Karpas-422 (cell line): Measurements from ENCODE around the gene SF3B1. TPM values are rescaled to one million over a fixed set of nuclear protein-coding genes. Genes with fewer than 3 reads are reported as not detected.

ENCODE experiments used
- DNase-seq: peaks from one replicate; pipeline ENCODE4 v3.0.0-alpha.2; 2015
- H2AFZ ChIP-seq: fragments of 200-600 bp; sonication (generic); 2 replicates; pipeline ENCODE4 v1.6.1; 2014; ENCODE audit warnings: antibody characterized with exemption, low read length, mixed read lengths
- H3K27ac ChIP-seq: fragments of 200-600 bp; sonication (generic); 2 replicates; pipeline ENCODE4 v1.5.1; 2014; ENCODE audit warnings: mild to moderate bottlenecking, low read length, moderate library complexity
- H3K27me3 ChIP-seq: fragments of 200-600 bp; sonication (generic); 2 replicates; pipeline ENCODE4 v1.6.1; 2014; ENCODE audit warnings: low read length, mixed read lengths
- H3K36me3 ChIP-seq: fragments of 200-600 bp; sonication (generic); 2 replicates; pipeline ENCODE4 v1.6.1; 2014; ENCODE audit warnings: low read length, mixed read lengths; ENCODE audit not compliant: insufficient read depth
- H3K4me1 ChIP-seq: fragments of 200-600 bp; sonication (generic); 2 replicates; pipeline ENCODE4 v1.6.1; 2014; ENCODE audit warnings: mild to moderate bottlenecking, low read length, mixed read lengths
- H3K4me2 ChIP-seq: fragments of 200-600 bp; sonication (generic); 2 replicates; pipeline ENCODE4 v1.6.1; 2014; ENCODE audit warnings: low read length, low read depth, mild to moderate bottlenecking; ENCODE audit not compliant: poor library complexity, severe bottlenecking
- H3K4me3 ChIP-seq: fragments of 200-600 bp; sonication (generic); 2 replicates; pipeline ENCODE4 v1.5.1; 2014; ENCODE audit warnings: mild to moderate bottlenecking, antibody characterized with exemption, low read length, mixed read lengths
- H3K79me2 ChIP-seq: fragments of 200-600 bp; sonication (generic); 2 replicates; pipeline ENCODE4 v1.6.1; 2014; ENCODE audit warnings: mild to moderate bottlenecking, low read length, mixed read lengths
- H3K9ac ChIP-seq: fragments of 200-600 bp; sonication (generic); 2 replicates; pipeline ENCODE4 v1.6.0; 2014; ENCODE audit warnings: low read length
- H3K9me2 ChIP-seq: fragments of 200-600 bp; sonication (generic), shearing (Covaris generic); replicated peaks from 2 replicates; pipeline ENCODE4 v1.6.0; 2014; ENCODE audit warnings: mild to moderate bottlenecking, low read length, moderate library complexity; ENCODE audit not compliant: insufficient read depth
- H3K9me3 ChIP-seq: fragments of 300-700, 200-600 bp; sonication (generic); 2 replicates; pipeline ENCODE4 v1.6.1; 2014; ENCODE audit warnings: low read length, mixed read lengths
- H4K20me1 ChIP-seq: fragments of 200-600 bp; sonication (generic); 2 replicates; pipeline ENCODE4 v1.6.1; 2014; ENCODE audit warnings: mild to moderate bottlenecking, antibody characterized with exemption, low read length, low read depth; ENCODE audit not compliant: insufficient read depth
- total RNA-seq: library from RNA; depleted of rRNA; stranded (reverse); fragments of >200 nt; shearing (Covaris generic); gene quantifications from 2 replicates; pipeline ENCODE4 v1.2.3, GENCODE V29; 2014; ENCODE audit warnings: low replicate concordance

The SF3B1 gene
- total RNA-seq, 1 experiment from 2014 or later: 304 TPM

DNA sequence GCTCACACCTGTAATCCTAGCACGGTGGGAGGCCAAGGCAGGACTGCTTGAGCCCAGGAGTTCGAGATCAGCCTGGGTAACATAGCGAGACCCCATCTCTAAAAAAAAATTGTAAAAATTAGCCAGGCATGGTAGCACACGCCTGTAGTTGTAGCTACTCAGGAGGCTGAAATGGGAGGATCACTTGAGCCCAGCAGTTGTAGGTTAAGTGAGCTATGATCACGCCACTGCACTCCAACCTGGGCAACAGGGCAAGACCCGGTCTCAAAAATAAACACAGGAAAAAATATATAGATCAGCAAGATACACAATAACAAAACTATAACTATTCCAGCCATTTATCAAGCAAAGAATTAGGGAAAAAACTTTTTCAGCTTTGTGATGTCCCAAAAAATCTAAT is 3.0 kb downstream of the SF3B1 start:
- Histone ChIP-seq H3K4me1 (peaks cover 70% of the 10 kb centered on the region), H3K79me2 (peaks cover 88% of the 10 kb centered on the region), H4K20me1 (peaks cover 72% of the 10 kb centered on the region), H3K4me2 (peak overlapping the region; percentile 86), H3K9me3 (no peaks in the 10 kb centered on the region), H3K27ac (no peak overlapping the region; the same call in 1 of the 2 replicates), H2AFZ (no peak overlapping the region), H3K9ac (no peak overlapping the region), H3K4me3 (no peak overlapping the region; the same call in 1 of the 2 replicates), H3K27me3 (no peaks in the 10 kb centered on the region), H3K9me2 (no peaks in the 10 kb centered on the region), H3K36me3 (peaks cover 10% of the 10 kb centered on the region; the same call in 1 of the 2 replicates)
- no peak for DNase-seq

DNA sequence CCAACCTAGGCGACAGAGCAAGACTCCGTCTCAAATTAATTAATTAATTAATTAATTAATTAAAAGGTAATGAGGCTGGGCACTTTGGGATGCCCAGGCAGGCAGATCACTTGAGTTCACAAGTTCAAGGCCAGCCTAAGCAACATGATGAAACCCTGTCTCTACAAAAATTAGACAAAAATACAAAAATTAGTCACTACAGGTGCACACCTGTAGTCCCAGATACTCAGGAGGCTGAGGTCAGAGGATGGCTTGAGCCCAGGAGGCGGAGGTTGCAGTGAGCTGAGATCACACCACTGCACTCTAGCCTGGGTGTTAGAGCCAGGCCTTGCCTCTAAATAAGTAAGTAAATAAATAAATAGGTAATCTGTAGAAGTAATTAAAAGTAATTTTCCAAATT is 6.8 kb downstream of the SF3B1 start:
- peak overlapping the region; percentile 16 for H3K4me2 ChIP-seq
- peaks cover 79% of the 10 kb centered on the region for H4K20me1 ChIP-seq

DNA sequence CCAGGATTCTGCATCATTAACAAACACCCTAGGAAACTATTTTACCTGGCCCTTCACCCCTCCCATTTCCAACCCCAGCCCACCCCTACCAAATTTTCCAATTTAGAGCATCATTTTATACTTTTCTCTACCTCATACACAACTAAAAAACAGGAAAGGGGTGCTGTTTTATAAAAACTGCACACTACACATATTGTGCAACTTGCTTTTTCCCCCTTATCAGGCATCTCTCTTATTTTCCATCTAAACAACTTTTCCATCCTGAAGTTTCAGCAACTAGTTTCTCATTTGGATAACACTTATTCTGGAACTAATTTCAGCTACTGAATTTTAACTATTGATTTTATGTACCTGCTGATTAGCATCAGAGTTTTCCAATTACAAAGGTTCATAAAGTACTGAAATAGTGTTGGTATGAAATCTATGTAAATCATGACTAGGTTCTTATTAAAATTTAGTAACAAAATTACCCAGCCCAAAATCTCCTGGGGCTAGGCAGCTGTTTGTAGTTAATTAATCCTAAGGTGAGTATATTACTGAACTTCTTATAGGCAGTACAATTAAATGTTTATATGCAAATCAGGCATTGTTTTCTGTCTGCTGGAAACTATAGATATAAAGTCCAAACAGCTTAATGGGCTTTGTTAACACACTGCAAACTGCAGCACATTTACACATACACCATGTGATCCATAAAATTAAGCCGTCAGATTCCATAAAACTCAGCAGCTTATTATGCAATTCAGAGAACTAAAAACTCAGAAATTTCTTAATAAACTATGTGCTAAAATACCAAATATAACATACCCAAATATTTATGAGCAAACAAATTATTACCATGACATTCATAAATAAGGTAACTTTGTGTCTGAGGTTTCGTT is 7.9 kb downstream of the SF3B1 start:
- Histone ChIP-seq H3K27me3 (no peaks in the 10 kb centered on the region), H4K20me1 (peaks cover 70% of the 10 kb centered on the region), H2AFZ (no peak overlapping the region), H3K9ac (no peak overlapping the region), H3K4me3 (0 out of 2 replicates have a peak overlapping the region, but pooled peaks have one; percentile 14), H3K9me3 (no peaks in the 10 kb centered on the region), H3K79me2 (peaks cover 99% of the 10 kb centered on the region), H3K27ac (peak overlapping the region; percentile 51), H3K4me2 (peak overlapping the region; percentile 66), H3K36me3 (peaks cover 18% of the 10 kb centered on the region), H3K9me2 (no peaks in the 10 kb centered on the region), H3K4me1 (peaks cover 53% of the 10 kb centered on the region)
- DNase-seq: peak; percentile 48

More for the DNA sequence above, 6.8 kb downstream of the SF3B1 start:
- no peak overlapping the region for H3K4me3 ChIP-seq
- peaks cover 100% of the 10 kb centered on the region for H3K79me2 ChIP-seq
- no peak for DNase-seq
- H3K27ac ChIP-seq: no peak overlapping the region
- H3K36me3 ChIP-seq: peaks cover 16% of the 10 kb centered on the region
- H2AFZ ChIP-seq: no peak overlapping the region
- H3K4me1 ChIP-seq: peaks cover 63% of the 10 kb centered on the region
- no peaks in the 10 kb centered on the region for H3K27me3 ChIP-seq
- no peak overlapping the region for H3K9ac ChIP-seq
- H3K9me2 ChIP-seq: no peaks in the 10 kb centered on the region
- no peaks in the 10 kb centered on the region for H3K9me3 ChIP-seq

DNA sequence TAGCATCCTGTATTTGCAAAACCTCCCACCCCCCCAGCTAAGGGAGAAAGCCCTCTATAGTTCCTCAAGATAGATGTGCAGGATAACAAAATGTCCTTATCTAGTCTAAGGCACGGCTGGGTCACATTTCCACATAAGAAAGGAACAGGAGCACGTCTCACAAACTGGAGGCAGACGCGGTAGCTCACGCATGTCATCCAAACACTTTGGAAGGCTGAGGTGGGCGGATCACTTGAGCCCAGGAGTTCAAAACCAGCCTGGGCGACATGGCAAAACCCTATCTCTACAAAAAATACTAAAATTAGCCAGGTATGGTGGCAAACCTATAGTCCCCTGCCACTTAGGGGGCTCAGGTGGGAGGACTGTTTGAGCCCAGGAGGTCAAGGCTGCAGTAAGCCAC is 9.3 kb downstream of the SF3B1 start:
- Histone ChIP-seq H3K4me1 (peaks cover 42% of the 10 kb centered on the region), H3K27ac (no peak overlapping the region), H3K36me3 (peaks cover 26% of the 10 kb centered on the region), H4K20me1 (peaks cover 62% of the 10 kb centered on the region), H3K9me3 (no peaks in the 10 kb centered on the region), H3K9me2 (no peaks in the 10 kb centered on the region), H3K4me3 (no peak overlapping the region), H2AFZ (no peak overlapping the region), H3K27me3 (no peaks in the 10 kb centered on the region), H3K4me2 (no peak overlapping the region), H3K9ac (no peak overlapping the region), H3K79me2 (peaks cover 99% of the 10 kb centered on the region)
- no peak for DNase-seq

DNA sequence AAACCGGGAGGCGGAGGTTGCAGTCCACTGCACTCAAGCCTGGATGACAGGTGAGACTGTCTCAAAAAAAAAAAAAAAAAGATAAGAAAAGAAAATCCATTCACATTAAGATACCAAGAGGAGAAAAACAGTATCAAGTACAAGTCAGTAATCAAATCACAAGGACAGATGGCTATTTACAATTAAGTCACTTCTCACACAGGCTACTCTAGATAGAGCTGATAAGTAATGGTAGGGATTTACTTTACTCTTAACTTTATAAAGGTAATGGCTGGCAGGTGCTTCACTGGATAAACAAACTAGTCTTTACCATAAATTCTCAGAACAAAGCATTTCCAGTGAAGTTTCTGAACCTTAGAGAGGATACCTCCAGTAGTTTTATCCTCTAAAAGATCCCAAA is 11.5 kb downstream of the SF3B1 start:
- H3K4me3 ChIP-seq: no peak overlapping the region
- H3K36me3 ChIP-seq: peaks cover 38% of the 10 kb centered on the region
- peaks cover 99% of the 10 kb centered on the region for H3K79me2 ChIP-seq
- no peaks in the 10 kb centered on the region for H3K9me2 ChIP-seq
- peaks cover 43% of the 10 kb centered on the region for H4K20me1 ChIP-seq
- H2AFZ ChIP-seq: no peak overlapping the region
- no peak overlapping the region for H3K4me2 ChIP-seq
- DNase-seq: no peak
- peaks cover 23% of the 10 kb centered on the region for H3K4me1 ChIP-seq
- H3K27ac ChIP-seq: no peak overlapping the region
- no peaks in the 10 kb centered on the region for H3K9me3 ChIP-seq
- H3K9ac ChIP-seq: no peak overlapping the region
- no peaks in the 10 kb centered on the region for H3K27me3 ChIP-seq

DNA sequence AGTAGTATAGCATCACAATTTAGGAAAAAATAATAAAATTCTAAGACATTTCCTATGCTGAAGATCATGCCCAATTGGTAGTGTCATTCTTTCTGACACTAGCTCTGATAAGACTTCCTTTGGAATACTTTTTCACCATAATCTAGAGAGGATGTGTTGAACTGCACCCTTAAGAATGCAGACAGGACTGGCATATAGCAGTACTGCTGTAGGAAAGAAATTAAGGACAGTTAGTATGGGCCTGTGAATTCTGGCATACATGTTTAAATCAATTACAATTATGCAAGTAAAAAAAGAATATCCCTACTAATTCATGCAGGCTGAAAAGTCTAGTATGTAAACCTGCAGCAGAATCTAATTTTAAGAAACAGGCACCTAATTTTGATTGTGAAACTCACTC is 15.4 kb downstream of the SF3B1 start:
- Histone ChIP-seq H3K9me3 (no peaks in the 10 kb centered on the region), H3K4me1 (no peaks in the 10 kb centered on the region), H3K27ac (no peak overlapping the region), H3K4me2 (no peak overlapping the region), H3K9ac (no peak overlapping the region), H4K20me1 (peaks cover 17% of the 10 kb centered on the region), H3K36me3 (peaks cover 64% of the 10 kb centered on the region), H2AFZ (no peak overlapping the region), H3K27me3 (no peaks in the 10 kb centered on the region), H3K4me3 (no peak overlapping the region), H3K79me2 (peaks cover 82% of the 10 kb centered on the region), H3K9me2 (no peaks in the 10 kb centered on the region)
- DNase-seq: no peak

DNA sequence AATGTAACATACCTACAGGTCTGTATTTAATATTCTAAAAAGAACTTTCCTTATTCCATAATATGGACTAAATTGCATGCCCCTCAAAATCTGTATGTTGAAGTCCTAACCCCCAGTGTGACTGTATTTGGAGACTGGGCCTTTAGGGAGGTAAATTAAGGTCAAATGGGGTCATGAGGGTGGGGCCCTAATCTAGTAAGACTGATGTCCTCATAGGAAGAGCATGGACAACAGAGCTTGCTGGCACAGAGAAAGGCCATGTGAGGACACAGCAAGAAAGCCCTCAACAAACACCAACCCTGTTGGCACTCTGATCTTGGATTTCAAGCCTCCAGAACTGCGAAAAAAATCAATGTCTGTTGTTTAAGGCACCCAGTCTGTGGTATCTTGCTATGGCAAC is 18.6 kb downstream of the SF3B1 start:
- no peak for DNase-seq
- Histone ChIP-seq H3K79me2 (peaks cover 58% of the 10 kb centered on the region), H3K4me1 (no peaks in the 10 kb centered on the region), H3K4me2 (no peak overlapping the region), H3K36me3 (peaks cover 68% of the 10 kb centered on the region), H3K9ac (no peak overlapping the region), H3K9me2 (no peaks in the 10 kb centered on the region), H3K4me3 (no peak overlapping the region), H3K27ac (no peak overlapping the region), H2AFZ (no peak overlapping the region), H3K27me3 (no peaks in the 10 kb centered on the region), H4K20me1 (0 out of 2 replicates have a peak, but pooled peaks cover 8% of the 10 kb centered on the region), H3K9me3 (no peaks in the 10 kb centered on the region)

DNA sequence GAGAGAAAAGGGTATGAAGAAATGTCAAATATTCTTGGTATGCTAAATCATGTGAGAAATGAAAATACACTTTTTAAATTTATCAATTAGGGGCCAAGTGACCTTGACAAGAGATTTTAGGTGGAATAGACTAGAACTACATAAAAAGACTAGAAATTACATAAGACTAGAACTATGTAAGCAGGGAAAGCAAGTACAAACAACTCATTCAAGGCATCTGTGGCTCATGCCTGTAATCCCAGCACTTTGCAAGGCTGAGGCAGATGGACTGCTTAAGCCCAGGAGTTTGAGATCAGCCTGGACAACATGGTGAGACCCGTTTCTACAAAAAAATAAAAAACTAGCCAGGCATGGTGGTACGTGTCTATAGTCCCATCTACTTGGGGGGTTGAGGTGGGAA is 20.3 kb downstream of the SF3B1 start:
- no peak for DNase-seq
- no peaks in the 10 kb centered on the region for H3K9me2 ChIP-seq
- no peak overlapping the region for H3K4me3 ChIP-seq
- H3K27me3 ChIP-seq: no peaks in the 10 kb centered on the region
- H3K79me2 ChIP-seq: peaks cover 48% of the 10 kb centered on the region
- H2AFZ ChIP-seq: no peak overlapping the region
- H3K4me2 ChIP-seq: no peak overlapping the region
- H3K9ac ChIP-seq: no peak overlapping the region
- H3K27ac ChIP-seq: no peak overlapping the region
- H3K4me1 ChIP-seq: no peaks in the 10 kb centered on the region
- 0 out of 2 replicates have a peak, but pooled peaks cover 2% of the 10 kb centered on the region for H4K20me1 ChIP-seq
- H3K36me3 ChIP-seq: peaks cover 64% of the 10 kb centered on the region
- H3K9me3 ChIP-seq: no peaks in the 10 kb centered on the region
